Measurements from ENCODE around the gene PPP4R2.

DNA sequence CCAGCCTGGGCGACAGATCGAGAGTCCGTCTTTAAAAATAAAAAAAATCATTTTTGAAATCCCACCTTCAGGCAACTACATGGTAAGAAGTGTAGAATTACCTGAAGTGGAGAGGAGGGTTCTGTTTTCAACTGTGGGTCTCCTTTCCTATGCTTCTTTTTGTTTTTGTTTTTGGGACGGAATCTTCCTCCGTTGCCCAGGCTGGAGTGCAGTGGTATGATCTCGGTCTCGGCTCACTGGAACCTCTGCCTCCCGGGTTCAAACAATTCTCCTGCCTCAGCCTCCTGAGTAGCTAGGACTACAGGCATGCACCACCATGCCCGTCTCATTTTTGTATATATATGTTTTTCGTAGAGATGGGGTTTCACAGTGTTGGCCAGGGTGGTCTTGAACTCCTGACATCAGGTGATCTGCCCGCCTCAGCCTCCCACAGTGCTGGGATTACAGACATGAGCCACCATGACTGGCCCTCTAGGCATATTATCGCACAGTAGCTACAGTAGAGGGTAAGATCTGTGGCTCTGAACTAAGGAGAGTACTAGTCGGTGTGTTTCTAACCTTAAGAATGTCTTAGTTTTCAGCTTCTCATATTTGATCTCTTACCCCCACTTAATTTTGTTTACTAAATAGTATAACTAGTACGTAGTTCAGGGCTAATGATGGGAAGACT, 73.3 kb downstream of the PPP4R2 start:
- TF ChIP-seq, protein P1, sequence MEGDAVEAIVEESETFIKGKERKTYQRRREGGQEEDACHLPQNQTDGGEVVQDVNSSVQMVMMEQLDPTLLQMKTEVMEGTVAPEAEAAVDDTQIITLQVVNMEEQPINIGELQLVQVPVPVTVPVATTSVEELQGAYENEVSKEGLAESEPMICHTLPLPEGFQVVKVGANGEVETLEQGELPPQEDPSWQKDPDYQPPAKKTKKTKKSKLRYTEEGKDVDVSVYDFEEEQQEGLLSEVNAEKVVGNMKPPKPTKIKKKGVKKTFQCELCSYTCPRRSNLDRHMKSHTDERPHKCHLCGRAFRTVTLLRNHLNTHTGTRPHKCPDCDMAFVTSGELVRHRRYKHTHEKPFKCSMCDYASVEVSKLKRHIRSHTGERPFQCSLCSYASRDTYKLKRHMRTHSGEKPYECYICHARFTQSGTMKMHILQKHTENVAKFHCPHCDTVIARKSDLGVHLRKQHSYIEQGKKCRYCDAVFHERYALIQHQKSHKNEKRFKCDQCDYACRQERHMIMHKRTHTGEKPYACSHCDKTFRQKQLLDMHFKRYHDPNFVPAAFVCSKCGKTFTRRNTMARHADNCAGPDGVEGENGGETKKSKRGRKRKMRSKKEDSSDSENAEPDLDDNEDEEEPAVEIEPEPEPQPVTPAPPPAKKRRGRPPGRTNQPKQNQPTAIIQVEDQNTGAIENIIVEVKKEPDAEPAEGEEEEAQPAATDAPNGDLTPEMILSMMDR (IDR thresholded peaks at IDR 0.05) = no peak
- TF ChIP-seq POLR2A (IDR thresholded peaks at IDR 0.05) = no peak

All from tibial nerve (tissue), 3 donors.